SKM-1 (cell line): Measurements from ENCODE around the gene PHOSPHO2.

Experiments
- DNase-seq: peaks from one replicate; lab custom pipeline; 2025; ENCODE audit not compliant: unreplicated experiment; lab: John Stamatoyannopoulos, UW

The PHOSPHO2 gene

DNA sequence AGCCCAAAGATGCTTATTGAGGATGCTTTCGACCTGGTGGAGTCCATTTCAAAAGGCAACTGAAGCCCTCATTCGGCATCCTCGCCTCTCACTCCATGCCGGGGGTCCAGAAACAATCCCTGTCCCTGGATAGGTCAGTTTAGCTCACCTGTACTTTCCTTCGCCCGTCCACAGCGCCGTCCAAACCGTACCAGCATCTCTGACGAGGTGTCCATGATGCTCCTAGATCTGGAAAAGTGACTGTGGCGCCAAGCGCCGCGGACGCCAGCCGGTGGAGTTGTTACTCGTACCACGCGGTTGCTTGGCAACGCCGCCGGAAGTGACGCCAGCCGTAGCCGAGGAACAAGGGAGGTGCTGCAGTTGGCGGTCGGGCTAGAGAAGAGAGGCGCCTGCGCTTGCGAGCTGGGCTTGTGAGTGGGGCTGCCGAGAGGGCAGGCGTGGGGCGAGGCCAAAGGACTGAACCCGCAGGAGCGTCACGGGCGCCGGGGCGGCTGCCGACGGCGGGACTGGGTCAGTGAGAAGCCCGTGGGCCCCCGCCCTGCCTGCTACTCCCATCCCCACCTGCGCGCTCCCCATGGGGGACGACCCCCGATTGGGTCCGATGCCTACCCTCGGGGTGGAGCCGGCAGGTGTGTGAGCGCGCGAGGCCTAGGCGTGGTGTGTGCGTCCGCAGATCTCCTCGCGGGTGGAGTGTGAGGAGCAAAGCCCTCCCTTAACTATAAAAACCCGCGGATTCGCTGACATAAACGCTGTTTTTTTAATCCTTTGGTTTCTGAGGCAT lies at the start of gene PHOSPHO2, which contains the start of gene CFAP210:
Gene PHOSPHO2 (plus strand): TSS at position 357 of the 781 bp plus-strand sequence. CDS start 6,503 bp downstream, outside the sequence.
Gene CFAP210 (minus strand): TSS at position 293 of the 781 bp plus-strand sequence. CDS start 78 bp downstream, at position 215.
- peak; percentile 83 for DNase-seq

DNA sequence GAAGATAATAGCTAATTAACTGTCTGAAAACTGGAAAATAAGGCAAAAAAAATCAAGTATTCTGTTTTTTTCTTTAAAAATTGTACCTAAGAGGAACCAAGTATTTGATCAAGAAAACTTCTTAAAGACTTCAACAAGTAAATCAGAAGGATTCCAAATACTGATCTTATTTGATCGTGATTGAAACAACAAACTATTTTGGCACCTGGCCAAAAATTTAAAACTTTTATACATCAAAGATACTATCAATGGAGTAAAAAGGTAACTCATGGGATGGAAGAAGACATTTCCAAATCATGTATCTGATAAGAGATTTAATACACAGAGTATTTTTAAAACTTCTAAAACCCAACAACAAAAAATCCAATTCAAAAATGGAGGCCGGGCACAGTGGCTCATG lies 46.8 kb upstream of the PHOSPHO2 start:
- DNase-seq: no peak

DNA sequence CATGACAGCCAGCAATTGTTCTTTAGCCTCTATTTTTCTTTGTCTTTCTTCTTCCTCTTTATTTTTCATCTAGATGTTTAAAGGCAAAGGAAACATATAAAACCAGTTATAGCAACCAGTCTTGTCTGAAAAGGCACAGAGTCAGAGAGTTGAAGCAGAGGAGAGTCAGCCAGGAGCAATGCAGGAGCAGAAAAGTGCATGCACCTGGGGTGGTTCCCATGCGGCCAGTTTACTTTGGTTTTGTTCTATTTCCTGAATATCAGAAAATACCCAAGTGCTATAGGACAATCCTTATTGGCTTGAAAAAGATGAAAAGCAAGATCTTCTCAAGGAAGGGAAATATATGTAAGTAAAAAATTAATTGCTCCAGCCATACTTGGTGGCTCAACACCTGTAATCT lies 45.0 kb upstream of the PHOSPHO2 start:
- no peak for DNase-seq

GRCh38 chr2:169653636-169654035 lies 40.6 kb upstream of the PHOSPHO2 start:
- DNase-seq: no peak

- no peak for DNase-seq
Measured at GRCh38 chr2:169656164-169656563, 38.1 kb upstream of the PHOSPHO2 start.

DNA sequence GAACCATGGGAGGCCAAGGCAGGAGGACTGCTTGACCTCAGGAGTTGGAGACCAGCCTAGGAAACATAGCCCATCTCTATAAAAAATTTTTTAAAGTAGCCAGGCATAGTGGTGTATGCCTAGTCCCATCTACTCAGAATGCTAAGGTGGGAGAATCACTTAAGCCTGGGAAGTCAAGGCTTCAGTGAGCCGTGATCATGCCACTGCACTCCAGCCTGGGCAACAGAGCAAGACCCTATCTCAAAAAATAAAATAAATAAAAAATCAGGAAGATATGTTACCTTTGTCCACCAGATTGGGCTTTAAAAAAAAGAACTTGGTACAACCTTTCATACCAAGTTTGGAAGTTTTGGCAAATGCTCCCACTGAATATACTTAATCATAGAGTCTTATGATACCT lies 35.4 kb upstream of the PHOSPHO2 start:
- no peak for DNase-seq

- peak; percentile 77 for DNase-seq
Measured at GRCh38 chr2:169659320-169659719, 34.9 kb upstream of the PHOSPHO2 start.

- DNase-seq: no peak
Measured at GRCh38 chr2:169661265-169661664, 33.0 kb upstream of the PHOSPHO2 start.

GRCh38 chr2:169662744-169663143 lies 31.5 kb upstream of the PHOSPHO2 start:
- DNase-seq: no peak

GRCh38 chr2:169663247-169663646 lies 31.0 kb upstream of the PHOSPHO2 start:
- DNase-seq: no peak

DNA sequence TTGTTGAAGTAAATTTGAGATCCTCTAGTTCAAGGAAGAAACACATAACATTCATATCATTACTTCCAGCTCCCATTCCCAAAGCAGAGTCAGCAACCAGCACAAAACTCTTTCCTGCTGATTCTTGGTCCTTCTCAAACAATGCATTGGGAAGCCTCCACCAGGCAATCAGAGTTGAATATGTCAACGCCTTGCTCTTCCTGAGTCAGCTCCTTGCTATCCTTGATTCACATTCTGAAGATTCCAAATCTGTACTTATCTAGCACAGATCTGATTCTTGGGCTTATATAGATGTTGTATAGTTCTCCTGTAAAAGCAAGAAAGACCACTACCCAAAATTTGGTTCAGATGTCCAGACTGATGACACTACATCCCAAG lies 29.7 kb upstream of the PHOSPHO2 start:
- DNase-seq: no peak

DNA sequence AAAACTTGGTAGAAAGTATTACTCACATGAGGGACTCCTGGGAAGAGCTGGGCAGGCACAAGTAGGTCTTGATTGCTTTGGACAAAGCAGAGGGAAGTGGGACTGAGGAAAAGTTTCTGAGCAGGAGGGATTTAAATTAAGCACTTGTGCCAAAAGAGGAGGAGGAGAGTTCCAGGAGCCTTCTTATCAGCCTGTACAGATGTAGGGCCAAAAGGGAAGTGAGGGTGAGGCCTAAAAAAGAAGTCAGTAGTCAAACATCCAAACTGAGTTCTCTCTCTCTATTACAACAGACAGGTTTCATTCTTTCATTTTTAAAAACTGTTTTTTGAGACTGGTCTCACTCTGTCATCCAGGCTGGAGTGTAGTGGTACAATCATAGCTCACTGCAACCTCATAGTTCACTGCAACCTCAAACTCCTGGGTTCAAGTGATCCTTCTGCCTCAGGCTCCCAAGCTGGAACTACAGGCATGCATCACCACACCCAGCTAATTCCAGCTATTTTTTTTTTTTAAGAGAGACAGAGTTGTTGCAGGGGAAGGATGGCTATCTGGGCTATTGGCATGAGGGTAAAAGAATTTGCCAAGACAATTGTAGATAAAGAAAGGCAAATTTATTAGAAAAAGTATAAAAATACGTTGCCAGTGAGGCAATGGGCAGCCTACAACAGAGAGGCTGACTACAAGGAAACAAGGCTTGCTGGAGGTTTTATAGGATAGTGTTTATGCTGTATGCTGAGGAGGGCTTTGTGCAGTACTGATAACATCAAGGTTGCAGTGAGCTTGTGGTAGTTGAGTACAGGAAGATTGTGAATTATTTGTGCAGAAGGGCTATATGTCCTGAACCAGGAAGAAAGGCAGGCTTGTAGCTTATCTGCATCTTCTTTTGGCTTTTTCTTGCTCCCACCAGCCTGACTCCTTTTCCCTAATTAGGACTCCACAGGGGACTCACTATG lies 29.0 kb upstream of the PHOSPHO2 start:
- DNase-seq: peak; percentile 76

DNA sequence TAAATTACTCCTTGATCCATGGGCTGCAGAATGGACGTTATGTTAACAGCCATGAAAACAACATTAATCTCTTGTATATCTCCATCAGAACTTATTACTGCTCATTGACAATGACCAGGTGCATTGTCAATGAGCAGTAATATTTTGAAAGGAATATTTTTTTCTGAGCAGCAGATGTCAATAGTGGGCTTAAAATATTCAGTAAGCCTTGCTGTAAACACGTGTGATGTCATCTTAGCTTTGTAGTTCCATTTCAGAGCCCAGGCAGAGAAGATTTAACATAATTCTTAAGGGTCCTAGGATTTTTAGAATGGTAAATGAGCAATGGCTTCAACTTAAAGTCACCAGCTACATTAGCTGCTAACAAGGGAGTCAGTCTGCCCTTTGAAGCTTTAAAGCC lies 26.7 kb upstream of the PHOSPHO2 start:
- DNase-seq: no peak

- DNase-seq: no peak
Measured at GRCh38 chr2:169670215-169670651, 24.0 kb upstream of the PHOSPHO2 start.

DNA sequence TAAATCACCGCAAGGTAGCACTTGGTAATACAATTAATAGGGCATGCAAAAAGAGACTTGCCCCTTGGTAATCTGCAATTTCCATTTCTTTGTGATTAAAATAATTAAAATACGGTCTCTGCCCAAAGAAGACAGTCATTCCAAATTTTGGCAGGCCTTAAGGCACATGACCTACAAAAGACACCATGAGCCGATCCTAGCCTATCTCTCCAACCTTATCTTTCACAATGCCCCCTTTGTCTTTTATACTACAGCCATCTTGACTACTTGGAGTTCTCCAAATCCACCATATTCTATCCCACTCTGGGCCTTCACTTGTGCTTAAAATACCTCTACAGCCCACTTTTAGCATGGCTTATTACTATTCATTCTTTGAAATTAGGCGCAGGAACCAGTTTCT lies 23.3 kb upstream of the PHOSPHO2 start:
- no peak for DNase-seq

GRCh38 chr2:169672406-169672805 lies 21.9 kb upstream of the PHOSPHO2 start:
- no peak for DNase-seq

DNA sequence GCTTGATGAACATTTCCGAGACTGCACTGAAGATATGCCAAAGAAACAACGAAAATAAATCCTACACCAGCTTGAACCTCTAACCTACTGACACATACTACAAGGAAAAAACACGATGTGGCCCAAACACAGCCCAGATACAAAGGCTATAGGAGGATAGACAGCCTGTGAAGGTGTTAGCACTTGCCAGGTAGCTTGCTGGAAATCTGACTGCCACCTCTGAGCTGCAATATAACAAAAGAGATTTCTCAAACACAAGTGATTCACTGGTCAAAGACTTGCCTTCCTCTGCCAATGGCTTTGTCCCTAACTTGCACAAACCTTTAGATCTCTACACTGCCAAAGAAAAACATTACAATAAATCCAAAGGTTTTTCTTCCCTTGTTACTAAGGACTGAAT lies 21.2 kb upstream of the PHOSPHO2 start:
- DNase-seq: no peak

GRCh38 chr2:169673921-169674320 lies 20.3 kb upstream of the PHOSPHO2 start:
- no peak for DNase-seq

- DNase-seq: no peak
Measured at GRCh38 chr2:169676357-169676756, 17.9 kb upstream of the PHOSPHO2 start.

DNA sequence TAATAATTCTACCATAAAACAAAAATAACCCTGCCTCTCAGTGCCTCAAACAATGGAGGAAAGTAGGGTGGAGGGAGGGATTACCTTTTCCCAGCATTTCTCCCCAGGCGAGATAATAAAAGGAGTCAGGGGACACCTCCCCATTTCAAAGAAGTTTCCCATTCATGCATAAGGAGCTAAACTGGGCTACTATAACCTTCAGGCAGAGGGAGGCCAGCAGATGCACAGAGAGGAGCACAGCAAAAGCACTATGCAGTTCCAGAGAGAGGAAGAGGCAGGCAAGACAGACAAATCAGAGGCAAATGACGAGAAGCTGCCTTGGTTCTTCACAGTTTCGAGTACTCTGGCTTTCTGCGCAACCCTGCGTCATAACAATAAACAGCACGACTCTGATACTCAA lies 17.4 kb upstream of the PHOSPHO2 start:
- DNase-seq: no peak

GRCh38 chr2:169683054-169683424 lies 11.2 kb upstream of the PHOSPHO2 start:
- no peak for DNase-seq
